Coronary artery (tissue), 2 donors: Measurements from ENCODE around the gene SKAP1.

Experiments
- DNase-seq: peaks from one replicate; pipeline ENCODE4 v3.0.0-alpha.2; 2017; ENCODE audit warnings: low spot score
- H3K27ac ChIP-seq, 2 donors: fragments of 200-600 bp; sonication (generic); one replicate each; pipeline ENCODE4 v1.5.1; 2016 to 2019
- H3K4me3 ChIP-seq: fragments of 200-600 bp; sonication (generic); 2 replicates; pipeline ENCODE4 v1.5.1; 2016; ENCODE audit warnings: mild to moderate bottlenecking, moderate library complexity
- CTCF ChIP-seq: fragments of 200-600 bp; sonication (generic); IDR thresholded peaks from one replicate; pipeline ENCODE4 v1.5.1; 2019; ENCODE audit warnings: antibody characterized with exemption

SKAP1 gene

DNA sequence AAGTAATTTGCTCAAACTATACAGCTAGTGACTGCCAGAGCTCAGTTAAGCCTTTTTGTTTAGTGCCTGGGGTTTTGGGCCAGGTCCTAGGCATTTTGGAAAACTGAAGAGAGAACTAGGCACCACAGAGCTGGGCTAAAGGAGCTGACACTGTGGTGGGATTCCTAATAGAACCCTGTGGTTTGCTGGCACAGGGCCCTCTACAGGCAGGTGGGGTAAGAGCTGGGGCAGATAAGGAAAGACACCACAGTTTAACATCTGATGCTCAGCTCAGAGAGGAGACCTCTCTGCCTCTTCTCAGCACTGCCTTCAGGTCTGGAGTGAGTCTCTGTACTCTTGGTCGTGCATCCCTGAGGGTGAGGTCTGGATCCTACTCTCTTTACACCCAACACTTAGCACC, 201.3 kb downstream of the SKAP1 start:
- Histone ChIP-seq H3K4me3 (no peak overlapping the region), H3K27ac (no peak overlapping the region)
- no peak for DNase-seq
- TF ChIP-seq CTCF, result no peak

DNA sequence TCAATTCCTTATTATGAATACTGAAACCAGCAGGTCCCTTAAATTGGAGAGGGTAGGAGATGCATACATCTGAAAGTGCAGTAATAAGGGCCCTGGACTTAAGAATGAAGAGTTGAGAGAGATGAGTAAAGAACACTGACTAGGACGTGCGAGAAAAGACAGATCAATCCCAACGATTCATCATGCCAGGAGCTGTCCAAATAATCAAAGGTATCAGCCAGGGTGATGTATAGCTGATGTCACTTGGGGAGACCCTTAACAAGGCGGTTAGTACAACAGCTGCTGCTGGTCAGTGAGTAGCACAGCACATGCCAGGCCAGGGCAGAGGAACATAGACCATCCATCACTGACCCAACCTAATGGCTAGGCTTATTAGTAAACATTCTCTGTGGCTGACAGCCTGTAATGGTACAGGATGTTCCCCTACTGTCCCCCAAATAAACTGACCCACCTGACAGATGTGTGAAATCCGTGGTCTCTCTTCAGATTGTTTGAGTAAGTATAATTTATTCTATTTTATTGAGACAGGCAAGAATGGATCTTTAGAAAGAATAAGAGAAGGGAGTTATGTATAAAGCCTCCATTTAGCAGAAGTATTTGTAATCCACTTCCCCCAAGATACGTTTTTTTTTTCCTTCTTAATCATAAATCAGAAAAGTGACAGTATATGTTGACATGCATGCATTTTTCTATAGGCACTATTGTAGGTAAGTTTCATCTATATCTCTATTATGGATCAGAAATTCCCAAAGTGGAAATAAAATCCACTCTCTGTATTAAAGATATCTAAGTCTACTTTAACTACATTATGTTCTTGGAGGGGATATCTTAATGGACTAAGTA, 204.1 kb downstream of the SKAP1 start:
- no peak overlapping the region for H3K4me3 ChIP-seq
- DNase-seq, result no peak
- H3K27ac ChIP-seq, result no peak overlapping the region
- TF ChIP-seq CTCF, result no peak

GRCh38 chr17:48223945-48224344, 206.1 kb downstream of the SKAP1 start:
- Histone ChIP-seq H3K4me3 (no peak overlapping the region), H3K27ac (no peak overlapping the region)
- DNase-seq, result no peak
- no peak for TF ChIP-seq CTCF

GRCh38 chr17:48219617-48220016, 210.4 kb downstream of the SKAP1 start:
- no peak for DNase-seq
- H3K4me3 ChIP-seq, result no peak overlapping the region
- H3K27ac ChIP-seq, result no peak overlapping the region
- no peak for TF ChIP-seq CTCF

- TF ChIP-seq CTCF, result no peak
- Histone ChIP-seq H3K4me3 (no peak overlapping the region), H3K27ac (no peak overlapping the region)
- no peak for DNase-seq
Measured at GRCh38 chr17:48215583-48216139, 214.4 kb downstream of the SKAP1 start.

DNA sequence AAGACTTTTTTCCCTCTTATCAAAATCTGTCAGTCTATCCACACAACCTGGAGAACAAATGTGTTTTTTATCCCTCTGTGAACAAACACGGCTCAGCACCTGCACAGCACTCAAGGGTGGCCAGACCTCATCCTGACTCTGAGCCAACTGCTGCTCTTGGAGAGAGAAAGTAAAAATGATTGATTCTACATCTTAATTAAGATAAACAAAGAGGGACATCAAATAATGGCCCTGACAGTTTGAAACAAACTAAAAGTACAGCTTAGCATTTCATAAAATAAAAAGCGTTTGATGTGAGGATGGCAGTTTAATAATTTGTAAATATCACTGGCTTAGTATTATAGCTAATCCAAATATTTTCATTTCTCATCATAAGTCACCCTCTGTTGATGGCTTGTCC, 216.2 kb downstream of the SKAP1 start:
- Histone ChIP-seq H3K4me3 (no peak overlapping the region), H3K27ac (no peak overlapping the region)
- no peak for DNase-seq
- TF ChIP-seq CTCF, result no peak

DNA sequence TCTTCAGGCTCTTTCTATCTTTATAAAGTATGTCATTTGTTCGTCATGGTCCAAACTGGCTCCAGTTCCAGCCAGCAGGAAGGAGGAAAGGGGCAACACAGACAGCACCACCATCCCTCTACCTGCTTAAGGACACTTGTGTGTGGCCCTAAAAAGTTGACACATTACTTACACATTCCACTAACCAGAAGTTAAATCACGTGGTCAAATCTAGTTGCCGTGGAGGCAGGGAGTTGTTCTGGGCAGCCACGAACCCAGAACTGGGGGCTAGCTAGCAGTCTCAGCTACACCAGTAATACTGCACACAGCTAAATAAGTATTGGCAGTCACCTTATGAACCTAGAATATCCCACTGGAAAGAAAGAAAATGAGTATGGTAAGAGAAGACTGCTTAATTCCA, 218.2 kb downstream of the SKAP1 start:
- Histone ChIP-seq H3K27ac (no peak overlapping the region), H3K4me3 (no peak overlapping the region)
- TF ChIP-seq CTCF, result no peak
- DNase-seq, result no peak
